ENCODE data around the gene CHST14.

The CHST14 gene

GRCh38 chr15:40510201-40510600 is 39.4 kb downstream of the CHST14 start:
- H3K9me2 ChIP-seq (replicated peaks; ENCODE audit: control insufficient read depth, low read length): no peaks in the 10 kb centered on the region
- no peaks in the 10 kb centered on the region for H4K20me1 ChIP-seq (ENCODE audit: control insufficient read depth, insufficient read depth, low read depth, low read length)
- peaks cover 63% of the 10 kb centered on the region for H3K27me3 ChIP-seq (ENCODE audit: control insufficient read depth, low read length)
- H3F3A ChIP-seq (ENCODE audit: control insufficient read depth, insufficient read depth): no peaks in the 10 kb centered on the region
- H3K4me2 ChIP-seq (ENCODE audit: low read length): no peak overlapping the region
- no peaks in the 10 kb centered on the region for H3K36me3 ChIP-seq (ENCODE audit: control insufficient read depth, low read length)
- H3K9me3 ChIP-seq (ENCODE audit: control insufficient read depth, insufficient read depth, low read length): no peaks in the 10 kb centered on the region
- no peak overlapping the region for H3K27ac ChIP-seq (ENCODE audit: low read depth, low read length)
- H3K4me3 ChIP-seq (ENCODE audit: low read length): no peak overlapping the region
- H3K4me1 ChIP-seq (ENCODE audit: control insufficient read depth, low read length): peaks cover 21% of the 10 kb centered on the region
- no peaks in the 10 kb centered on the region for H3K79me2 ChIP-seq (ENCODE audit: control insufficient read depth, low read length)
- TF ChIP-seq CTCF (IDR thresholded peaks at IDR 0.05; ENCODE audit: low read depth, low read length, poor library complexity, severe bottlenecking) (no peak), EZH2phosphoT487 (IDR thresholded peaks at IDR 0.05; ENCODE audit: borderline replicate concordance, low read length) (no peak)

GRCh38 chr15:40511093-40511471 is 40.3 kb downstream of the CHST14 start:
- no peaks in the 10 kb centered on the region for H3F3A ChIP-seq (ENCODE audit: control insufficient read depth, insufficient read depth)
- no peaks in the 10 kb centered on the region for H3K9me3 ChIP-seq (ENCODE audit: control insufficient read depth, insufficient read depth, low read length)
- no peak overlapping the region for H3K27ac ChIP-seq (ENCODE audit: low read depth, low read length)
- H3K9me2 ChIP-seq (replicated peaks; ENCODE audit: control insufficient read depth, low read length): no peaks in the 10 kb centered on the region
- no peaks in the 10 kb centered on the region for H4K20me1 ChIP-seq (ENCODE audit: control insufficient read depth, insufficient read depth, low read depth, low read length)
- no peaks in the 10 kb centered on the region for H3K79me2 ChIP-seq (ENCODE audit: control insufficient read depth, low read length)
- peak overlapping the region; percentile 55 for H3K4me3 ChIP-seq (ENCODE audit: low read length)
- TF ChIP-seq EZH2phosphoT487 (IDR thresholded peaks at IDR 0.05; ENCODE audit: borderline replicate concordance, low read length) (no peak), CTCF (IDR thresholded peaks at IDR 0.05; ENCODE audit: low read depth, low read length, poor library complexity, severe bottlenecking) (no peak)
- peak overlapping the region; percentile 73 for H3K4me2 ChIP-seq (ENCODE audit: low read length)
- peaks cover 65% of the 10 kb centered on the region for H3K27me3 ChIP-seq (ENCODE audit: control insufficient read depth, low read length)
- no peaks in the 10 kb centered on the region for H3K36me3 ChIP-seq (ENCODE audit: control insufficient read depth, low read length)
- H3K4me1 ChIP-seq (ENCODE audit: control insufficient read depth, low read length): peaks cover 21% of the 10 kb centered on the region

- H3F3A ChIP-seq (ENCODE audit: control insufficient read depth, insufficient read depth): no peaks in the 10 kb centered on the region
- H3K27me3 ChIP-seq (ENCODE audit: control insufficient read depth, low read length): peaks cover 60% of the 10 kb centered on the region
- peaks cover 21% of the 10 kb centered on the region for H3K4me1 ChIP-seq (ENCODE audit: control insufficient read depth, low read length)
- H3K79me2 ChIP-seq (ENCODE audit: control insufficient read depth, low read length): no peaks in the 10 kb centered on the region
- peak overlapping the region; percentile 73 for H3K4me2 ChIP-seq (ENCODE audit: low read length)
- H3K36me3 ChIP-seq (ENCODE audit: control insufficient read depth, low read length): no peaks in the 10 kb centered on the region
- H3K9me3 ChIP-seq (ENCODE audit: control insufficient read depth, insufficient read depth, low read length): no peaks in the 10 kb centered on the region
- H3K4me3 ChIP-seq (ENCODE audit: low read length): peak overlapping the region; percentile 55
- no peak overlapping the region for H3K27ac ChIP-seq (ENCODE audit: low read depth, low read length)
- TF ChIP-seq EZH2phosphoT487 (IDR thresholded peaks at IDR 0.05; ENCODE audit: borderline replicate concordance, low read length): no peak
- no peak for TF ChIP-seq CTCF (IDR thresholded peaks at IDR 0.05; ENCODE audit: low read depth, low read length, poor library complexity, severe bottlenecking)
- no peaks in the 10 kb centered on the region for H3K9me2 ChIP-seq (replicated peaks; ENCODE audit: control insufficient read depth, low read length)
- H4K20me1 ChIP-seq (ENCODE audit: control insufficient read depth, insufficient read depth, low read depth, low read length): no peaks in the 10 kb centered on the region
Observed at GRCh38 chr15:40511472-40512133, 40.8 kb downstream of the CHST14 start.

Measured in DOHH2 (cell line).